OCI-LY1 (cell line): ENCODE results near the gene STEAP1B.

Experiments used
- EZH2 ChIP-seq: fragments of 200-600 bp; sonication (generic), shearing (Covaris generic); IDR thresholded peaks from 2 replicates; pipeline ENCODE4 v1.8.0; 2017; ENCODE audit warnings: borderline replicate concordance, mixed run types, mild to moderate bottlenecking, antibody characterized with exemption, low read length, moderate library complexity, mixed read lengths
- TF ChIP-seq, protein P1 (sequence below): fragments of 200-600 bp; sonication (generic), shearing (Covaris generic); IDR thresholded peaks from 2 replicates; pipeline ENCODE4 v1.5.1; 2017; ENCODE audit warnings: mild to moderate bottlenecking, antibody characterized with exemption, low read length, moderate library complexity, mixed read lengths

DNA sequence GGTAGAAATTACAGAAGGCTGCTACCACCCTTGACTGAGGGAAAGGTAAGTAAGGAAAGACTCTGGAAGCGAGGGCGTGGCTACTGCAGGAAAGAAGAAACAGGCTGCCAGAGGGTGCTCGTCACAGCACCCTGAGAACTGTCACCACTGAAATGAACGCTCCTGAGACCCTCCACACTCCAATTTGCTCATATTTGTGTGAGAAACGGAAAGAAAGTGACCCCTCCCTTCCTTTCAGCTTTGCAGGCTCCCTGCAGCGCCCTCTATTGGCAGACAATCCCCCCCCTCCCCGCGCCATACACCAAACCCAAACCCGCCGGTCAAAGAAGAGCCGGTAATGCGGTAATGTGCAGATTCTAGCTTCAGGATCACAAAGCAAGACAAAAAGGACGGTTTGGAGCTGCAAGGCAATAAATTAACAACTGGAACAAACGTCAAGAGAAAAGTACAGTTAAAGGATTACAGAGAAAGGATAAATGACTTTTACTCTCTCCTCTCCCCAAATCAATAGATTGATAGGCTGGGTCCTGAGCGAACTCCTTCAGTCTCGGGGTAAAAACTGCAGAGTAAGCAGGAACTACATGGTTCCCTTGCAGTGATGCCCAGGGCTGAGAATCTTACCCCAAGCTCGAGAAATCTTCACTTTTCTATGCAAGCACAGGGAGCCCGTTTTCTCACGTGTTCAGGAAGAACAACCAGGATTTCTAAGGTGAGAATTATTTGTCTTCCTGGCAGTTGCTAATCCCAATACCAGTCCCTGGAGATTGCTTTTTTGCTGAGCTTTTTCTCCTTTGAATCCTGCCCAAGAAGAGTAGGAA lies 47.6 kb downstream of the STEAP1B start:
- TF ChIP-seq, protein P1, sequence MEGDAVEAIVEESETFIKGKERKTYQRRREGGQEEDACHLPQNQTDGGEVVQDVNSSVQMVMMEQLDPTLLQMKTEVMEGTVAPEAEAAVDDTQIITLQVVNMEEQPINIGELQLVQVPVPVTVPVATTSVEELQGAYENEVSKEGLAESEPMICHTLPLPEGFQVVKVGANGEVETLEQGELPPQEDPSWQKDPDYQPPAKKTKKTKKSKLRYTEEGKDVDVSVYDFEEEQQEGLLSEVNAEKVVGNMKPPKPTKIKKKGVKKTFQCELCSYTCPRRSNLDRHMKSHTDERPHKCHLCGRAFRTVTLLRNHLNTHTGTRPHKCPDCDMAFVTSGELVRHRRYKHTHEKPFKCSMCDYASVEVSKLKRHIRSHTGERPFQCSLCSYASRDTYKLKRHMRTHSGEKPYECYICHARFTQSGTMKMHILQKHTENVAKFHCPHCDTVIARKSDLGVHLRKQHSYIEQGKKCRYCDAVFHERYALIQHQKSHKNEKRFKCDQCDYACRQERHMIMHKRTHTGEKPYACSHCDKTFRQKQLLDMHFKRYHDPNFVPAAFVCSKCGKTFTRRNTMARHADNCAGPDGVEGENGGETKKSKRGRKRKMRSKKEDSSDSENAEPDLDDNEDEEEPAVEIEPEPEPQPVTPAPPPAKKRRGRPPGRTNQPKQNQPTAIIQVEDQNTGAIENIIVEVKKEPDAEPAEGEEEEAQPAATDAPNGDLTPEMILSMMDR = peak; percentile 98
- no peak for TF ChIP-seq EZH2
